Lung (tissue), 12 donors: Measurements from ENCODE around the gene MAGEB4. TPM values are rescaled to one million over a fixed set of nuclear protein-coding genes. Genes with fewer than 3 reads are reported as not detected.

Source experiments
- ATAC-seq: fragments of 200-7000 bp; cut with Tn5 transposase; one replicate; pipeline ENCODE4 v1.9.1; 2020; ENCODE audit warnings: moderate number of reproducible peaks; ENCODE audit not compliant: insufficient read depth, low FRiP score
- DNase-seq, 3 donors: peaks; one replicate each; pipeline ENCODE4 v3.0.0-alpha.2; 2013 to 2017
- H3K27ac ChIP-seq, 2 donors: one replicate each; pipeline ENCODE4 v1.5.1; 2013; ENCODE audit warnings: mild to moderate bottlenecking in 2 of 2, moderate library complexity in 2 of 2, control low read depth in 1 of 2, inconsistent platforms in 1 of 2, low read depth in 1 of 2, low read length in 1 of 2
- H3K27me3 ChIP-seq, 3 donors: one replicate each; pipeline ENCODE4 v1.5.1; 2013; ENCODE audit warnings: low read length in 2 of 3; ENCODE audit not compliant: control insufficient read depth in 3 of 3, insufficient read depth in 3 of 3
- H3K36me3 ChIP-seq, 4 donors: one replicate each; pipeline ENCODE4 v1.5.1; 2013; ENCODE audit warnings: low read length in 4 of 4, mild to moderate bottlenecking in 1 of 4, moderate library complexity in 1 of 4; ENCODE audit not compliant: control insufficient read depth in 4 of 4, insufficient read depth in 4 of 4
- H3K4me1 ChIP-seq, 5 donors: one replicate each; pipeline ENCODE4 v1.5.1; 2013; ENCODE audit warnings: low read length in 5 of 5, mild to moderate bottlenecking in 2 of 5, moderate library complexity in 1 of 5; ENCODE audit not compliant: control insufficient read depth in 5 of 5, insufficient read depth in 5 of 5
- H3K4me3 ChIP-seq: one replicate; pipeline ENCODE4 v1.5.1; 2013; ENCODE audit warnings: mild to moderate bottlenecking, control low read depth, moderate library complexity
- H3K9ac ChIP-seq, 2 donors: one replicate each; pipeline ENCODE4 v1.5.1; 2013; ENCODE audit warnings: low read length in 2 of 2, control low read depth in 1 of 2; ENCODE audit not compliant: insufficient read depth in 1 of 2
- H3K9me3 ChIP-seq, 4 donors: one replicate each; pipeline ENCODE4 v1.5.1; 2013; ENCODE audit warnings: low read length in 3 of 4, mild to moderate bottlenecking in 1 of 4, moderate library complexity in 1 of 4; ENCODE audit not compliant: control insufficient read depth in 4 of 4, insufficient read depth in 3 of 4
- WGBS, 2 donors: extraction: QIAGEN DNeasy Blood & Tissue Kit; methylation state at CpG; one replicate each; pipeline ENCODE4 v1.1.7; 2013; 5-methylcytosine and 5-hydroxymethylcytosine counted together
- polyA plus RNA-seq, 2 donors: library from polyadenylated mRNA; stranded (reverse); fragments of 200-250 nt; gene quantifications; one replicate each; pipeline ENCODE4 v1.2.1, GENCODE V29; 2013
- total RNA-seq, 2 donors: library from RNA; depleted of rRNA in 1 of 2; stranded (reverse); fragments of >200 nt in 1 of 2; gene quantifications; one replicate each; pipeline ENCODE4 v1.2.1, GENCODE V29; 2014 to 2021
- TF ChIP-seq, protein P1 (sequence below): IDR thresholded peaks from 2 replicates; pipeline ENCODE4 v1.5.1; 2012; ENCODE audit warnings: mild to moderate bottlenecking; ENCODE audit errors: control extremely low read depth, extremely low read depth
- donor health status: control.
- donor health status: control.
- donor health status: Bipolar disorder and iron deficiency.
- donor health status: healthy.
- donor health status: DM: yes; HTN: yes; CAD: no.

MAGEB4 gene
- total and polyA plus RNA-seq, 4 donors = not detected

- no peak overlapping the region for H3K27ac ChIP-seq
- no peaks in the 10 kb centered on the region for H3K36me3 ChIP-seq
- no peak overlapping the region for H3K4me3 ChIP-seq
- DNase-seq (no peak), ATAC-seq (no peak)
- no peak overlapping the region for H3K9ac ChIP-seq
- H3K4me1 ChIP-seq = no peaks in the 10 kb centered on the region
- no peaks in the 10 kb centered on the region for H3K27me3 ChIP-seq
- WGBS, 2 donors = 54 to 67% methylated on average over 2 of the region's 2 CpGs
- no peaks in the 10 kb centered on the region for H3K9me3 ChIP-seq
- TF ChIP-seq, protein P1, sequence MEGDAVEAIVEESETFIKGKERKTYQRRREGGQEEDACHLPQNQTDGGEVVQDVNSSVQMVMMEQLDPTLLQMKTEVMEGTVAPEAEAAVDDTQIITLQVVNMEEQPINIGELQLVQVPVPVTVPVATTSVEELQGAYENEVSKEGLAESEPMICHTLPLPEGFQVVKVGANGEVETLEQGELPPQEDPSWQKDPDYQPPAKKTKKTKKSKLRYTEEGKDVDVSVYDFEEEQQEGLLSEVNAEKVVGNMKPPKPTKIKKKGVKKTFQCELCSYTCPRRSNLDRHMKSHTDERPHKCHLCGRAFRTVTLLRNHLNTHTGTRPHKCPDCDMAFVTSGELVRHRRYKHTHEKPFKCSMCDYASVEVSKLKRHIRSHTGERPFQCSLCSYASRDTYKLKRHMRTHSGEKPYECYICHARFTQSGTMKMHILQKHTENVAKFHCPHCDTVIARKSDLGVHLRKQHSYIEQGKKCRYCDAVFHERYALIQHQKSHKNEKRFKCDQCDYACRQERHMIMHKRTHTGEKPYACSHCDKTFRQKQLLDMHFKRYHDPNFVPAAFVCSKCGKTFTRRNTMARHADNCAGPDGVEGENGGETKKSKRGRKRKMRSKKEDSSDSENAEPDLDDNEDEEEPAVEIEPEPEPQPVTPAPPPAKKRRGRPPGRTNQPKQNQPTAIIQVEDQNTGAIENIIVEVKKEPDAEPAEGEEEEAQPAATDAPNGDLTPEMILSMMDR = no peak
Measured at GRCh38 chrX:30224536-30224935, 17.3 kb upstream of the MAGEB4 start.

DNA sequence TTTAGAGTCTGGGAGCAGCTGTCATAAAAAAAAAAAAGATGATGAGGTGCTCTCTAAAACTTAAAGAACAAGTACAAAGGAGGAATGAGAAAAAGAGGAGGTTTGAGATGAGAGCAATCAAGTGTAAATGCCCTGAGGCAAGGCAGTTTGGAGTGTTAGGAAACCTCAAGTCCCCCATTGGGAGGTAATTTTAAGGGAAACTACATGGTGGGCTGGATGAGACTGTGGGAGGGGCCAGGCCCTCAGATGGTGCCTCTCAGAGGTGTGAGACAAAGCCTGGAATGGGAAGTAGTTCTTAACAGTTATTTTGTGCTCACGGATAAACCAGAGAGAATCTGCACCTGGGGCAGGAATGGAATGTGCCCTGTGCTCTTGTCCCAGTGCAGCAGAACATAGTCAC lies 13.3 kb upstream of the MAGEB4 start:
- no peak for ATAC-seq
- H3K27me3 ChIP-seq = no peaks in the 10 kb centered on the region
- H3K9me3 ChIP-seq = no peaks in the 10 kb centered on the region
- 37 to 78% methylated on average over 1 of the region's 1 CpG for WGBS, 2 donors
- no peak overlapping the region for H3K4me3 ChIP-seq
- no peaks in the 10 kb centered on the region for H3K4me1 ChIP-seq
- no peak overlapping the region for H3K27ac ChIP-seq
- no peak overlapping the region for H3K9ac ChIP-seq
- TF ChIP-seq, protein P1 = no peak
- H3K36me3 ChIP-seq = no peaks in the 10 kb centered on the region
- no peak for DNase-seq

DNA sequence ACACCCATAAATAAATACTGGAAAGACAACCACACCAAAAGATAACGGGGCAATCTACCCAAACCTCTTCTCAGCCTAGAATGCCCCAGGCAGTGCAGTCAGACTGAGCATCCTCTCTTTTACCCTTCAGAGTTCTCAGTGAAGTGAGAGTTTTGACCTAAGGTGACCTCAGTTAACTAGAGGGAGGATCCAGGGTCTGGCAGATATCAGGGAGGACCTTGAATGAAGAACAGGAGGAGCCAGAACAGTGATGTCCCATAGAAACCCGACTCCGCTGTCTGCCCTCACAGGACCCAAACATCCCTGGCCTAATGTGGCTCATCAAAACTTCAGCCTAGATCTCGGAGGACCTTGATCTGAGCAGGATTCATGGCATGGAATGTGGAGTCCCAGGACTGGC lies 11.4 kb upstream of the MAGEB4 start, which contains the start of gene MAGEB3:
TSS of gene MAGEB3 (plus strand) at position 263 of the 400 bp plus-strand sequence. CDS start 5,268 bp downstream, outside the sequence.
- no peak within 1 kb of the TSS for H3K9ac ChIP-seq
- TF ChIP-seq, protein P1 = no peak
- 73 to 85% methylated on average over 4 of the region's 4 CpGs for WGBS, 2 donors

More for the DNA sequence above, 11.4 kb upstream of the MAGEB4 start, which contains the start of gene MAGEB3:
- Histone ChIP-seq H3K4me1 (no peaks in the 10 kb centered on the region), H3K27me3 (no peaks in the 10 kb centered on the region), H3K27ac (no peak within 1 kb of the TSS), H3K36me3 (no peaks in the 10 kb centered on the region), H3K4me3 (no peak within 1 kb of the TSS), H3K9me3 (no peaks in the 10 kb centered on the region)
- DNase-seq (no peak), ATAC-seq (no peak)
